KOPT-K1 (cell line): Measurements from ENCODE around the gene SH3GL3.

Experiments used
- H3K27ac ChIP-seq: fragments of 200-600 bp; sonication (generic); 2 replicates; pipeline ENCODE4 v1.5.1; 2016; ENCODE audit warnings: antibody characterized with exemption, mild to moderate bottlenecking, low read depth, low read length; ENCODE audit not compliant: poor library complexity, severe bottlenecking
- H3K36me3 ChIP-seq: fragments of 200-600 bp; sonication (generic); 2 replicates; pipeline ENCODE4 v1.5.1; 2017; ENCODE audit warnings: antibody characterized with exemption, mild to moderate bottlenecking, low read length, moderate library complexity; ENCODE audit not compliant: insufficient read depth
- H3K9me3 ChIP-seq: fragments of 200-600 bp; sonication (generic); 2 replicates; pipeline ENCODE4 v1.5.1; 2017; ENCODE audit warnings: antibody characterized with exemption, low read length, mild to moderate bottlenecking; ENCODE audit not compliant: insufficient read depth, poor library complexity, severe bottlenecking

SH3GL3 gene

GRCh38 chr15:83588441-83588840 lies 141.3 kb downstream of the SH3GL3 start:
- Histone ChIP-seq H3K36me3 (no peaks in the 10 kb centered on the region), H3K9me3 (no peaks in the 10 kb centered on the region)

GRCh38 chr15:83592370-83593040 lies 145.4 kb downstream of the SH3GL3 start:
- H3K9me3 ChIP-seq, result no peaks in the 10 kb centered on the region
- H3K36me3 ChIP-seq, result no peaks in the 10 kb centered on the region
- no peak overlapping the region for H3K27ac ChIP-seq

More at GRCh38 chr15:83588441-83588840, 141.3 kb downstream of the SH3GL3 start:
- H3K27ac ChIP-seq, result no peak overlapping the region

- H3K36me3 ChIP-seq, result no peaks in the 10 kb centered on the region
- no peaks in the 10 kb centered on the region for H3K9me3 ChIP-seq
- no peak overlapping the region for H3K27ac ChIP-seq
These were observed 148.1 kb downstream of the SH3GL3 start for GRCh38 chr15:83595191-83595590.

- Histone ChIP-seq H3K27ac (no peak overlapping the region), H3K9me3 (no peaks in the 10 kb centered on the region), H3K36me3 (no peaks in the 10 kb centered on the region)
These were observed 150.9 kb downstream of the SH3GL3 start for GRCh38 chr15:83598031-83598430.

- Histone ChIP-seq H3K27ac (no peak overlapping the region), H3K9me3 (no peaks in the 10 kb centered on the region), H3K36me3 (no peaks in the 10 kb centered on the region)
These were observed 154.9 kb downstream of the SH3GL3 start for GRCh38 chr15:83602021-83602420.

- no peak overlapping the region for H3K27ac ChIP-seq
- H3K9me3 ChIP-seq, result no peaks in the 10 kb centered on the region
- no peaks in the 10 kb centered on the region for H3K36me3 ChIP-seq
These were observed 157.4 kb downstream of the SH3GL3 start for GRCh38 chr15:83604549-83604948.

GRCh38 chr15:83605111-83605945 lies 158.2 kb downstream of the SH3GL3 start:
- Histone ChIP-seq H3K36me3 (no peaks in the 10 kb centered on the region), H3K9me3 (no peaks in the 10 kb centered on the region), H3K27ac (no peak overlapping the region)

- Histone ChIP-seq H3K9me3 (no peaks in the 10 kb centered on the region), H3K27ac (no peak overlapping the region), H3K36me3 (no peaks in the 10 kb centered on the region)
These were observed 163.0 kb downstream of the SH3GL3 start for GRCh38 chr15:83610132-83610531.

- Histone ChIP-seq H3K36me3 (no peaks in the 10 kb centered on the region), H3K9me3 (no peaks in the 10 kb centered on the region), H3K27ac (no peak overlapping the region)
These were observed 164.0 kb downstream of the SH3GL3 start for GRCh38 chr15:83610901-83611685.

- Histone ChIP-seq H3K9me3 (no peaks in the 10 kb centered on the region), H3K27ac (no peak overlapping the region), H3K36me3 (no peaks in the 10 kb centered on the region)
These were observed 165.1 kb downstream of the SH3GL3 start for GRCh38 chr15:83612226-83612625.

- no peaks in the 10 kb centered on the region for H3K36me3 ChIP-seq
- H3K9me3 ChIP-seq, result no peaks in the 10 kb centered on the region
- no peak overlapping the region for H3K27ac ChIP-seq
These were observed 165.9 kb downstream of the SH3GL3 start for GRCh38 chr15:83612898-83613635.

GRCh38 chr15:83613714-83614113 lies 166.6 kb downstream of the SH3GL3 start:
- Histone ChIP-seq H3K36me3 (no peaks in the 10 kb centered on the region), H3K9me3 (no peaks in the 10 kb centered on the region), H3K27ac (no peak overlapping the region)

GRCh38 chr15:83616840-83617239 lies 169.7 kb downstream of the SH3GL3 start:
- H3K9me3 ChIP-seq, result no peaks in the 10 kb centered on the region
- no peak overlapping the region for H3K27ac ChIP-seq
- H3K36me3 ChIP-seq, result no peaks in the 10 kb centered on the region

- Histone ChIP-seq H3K9me3 (no peaks in the 10 kb centered on the region), H3K36me3 (no peaks in the 10 kb centered on the region), H3K27ac (no peak overlapping the region)
These were observed 179.1 kb downstream of the SH3GL3 start for GRCh38 chr15:83626171-83626802.
